Retinal pigment epithelial cell (primary cell): ENCODE measurements around the gene PLEKHA4.

Experiments
- DNase-seq: peaks from one replicate; pipeline ENCODE4 v3.0.0-alpha.2; 2010; ENCODE audit warnings: low read depth
- H3K4me3 ChIP-seq: 2 replicates; pipeline ENCODE4 v1.5.1; 2011; ENCODE audit warnings: mild to moderate bottlenecking, low read length, control low read depth, moderate library complexity
- TF ChIP-seq, protein P1 (sequence below): conservative IDR thresholded peaks from 2 replicates; pipeline ENCODE4 v1.5.1; 2011; ENCODE audit warnings: low read depth, low read length, control low read depth, inconsistent platforms

Gene PLEKHA4

DNA sequence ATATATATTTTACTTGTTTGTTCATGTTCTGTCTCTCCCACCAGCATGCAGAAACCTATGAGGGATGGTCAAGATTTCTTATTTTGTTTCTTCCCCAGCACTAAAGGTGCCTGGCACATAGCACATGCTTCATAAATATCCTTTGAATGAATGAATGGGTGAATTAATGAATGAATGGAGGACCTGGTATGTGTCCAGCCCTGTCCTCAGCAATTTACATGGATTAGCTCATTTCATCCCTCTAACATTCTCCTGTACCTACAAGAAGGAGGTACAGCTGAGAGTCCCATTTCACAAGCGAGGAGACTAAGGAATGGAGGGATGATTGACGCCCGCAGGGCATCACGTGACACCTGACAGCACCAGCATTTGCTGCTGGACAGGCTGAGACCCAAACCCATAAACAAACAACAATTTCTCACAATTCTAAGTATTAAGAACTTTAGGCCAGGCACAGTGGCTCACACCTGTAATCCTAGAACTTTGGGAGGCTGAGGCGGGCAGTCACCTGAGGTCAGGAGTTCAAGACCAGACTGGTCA lies 50.8 kb downstream of the PLEKHA4 start:
- no peak overlapping the region for H3K4me3 ChIP-seq
- TF ChIP-seq, protein P1, sequence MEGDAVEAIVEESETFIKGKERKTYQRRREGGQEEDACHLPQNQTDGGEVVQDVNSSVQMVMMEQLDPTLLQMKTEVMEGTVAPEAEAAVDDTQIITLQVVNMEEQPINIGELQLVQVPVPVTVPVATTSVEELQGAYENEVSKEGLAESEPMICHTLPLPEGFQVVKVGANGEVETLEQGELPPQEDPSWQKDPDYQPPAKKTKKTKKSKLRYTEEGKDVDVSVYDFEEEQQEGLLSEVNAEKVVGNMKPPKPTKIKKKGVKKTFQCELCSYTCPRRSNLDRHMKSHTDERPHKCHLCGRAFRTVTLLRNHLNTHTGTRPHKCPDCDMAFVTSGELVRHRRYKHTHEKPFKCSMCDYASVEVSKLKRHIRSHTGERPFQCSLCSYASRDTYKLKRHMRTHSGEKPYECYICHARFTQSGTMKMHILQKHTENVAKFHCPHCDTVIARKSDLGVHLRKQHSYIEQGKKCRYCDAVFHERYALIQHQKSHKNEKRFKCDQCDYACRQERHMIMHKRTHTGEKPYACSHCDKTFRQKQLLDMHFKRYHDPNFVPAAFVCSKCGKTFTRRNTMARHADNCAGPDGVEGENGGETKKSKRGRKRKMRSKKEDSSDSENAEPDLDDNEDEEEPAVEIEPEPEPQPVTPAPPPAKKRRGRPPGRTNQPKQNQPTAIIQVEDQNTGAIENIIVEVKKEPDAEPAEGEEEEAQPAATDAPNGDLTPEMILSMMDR, result no peak
- no peak for DNase-seq

DNA sequence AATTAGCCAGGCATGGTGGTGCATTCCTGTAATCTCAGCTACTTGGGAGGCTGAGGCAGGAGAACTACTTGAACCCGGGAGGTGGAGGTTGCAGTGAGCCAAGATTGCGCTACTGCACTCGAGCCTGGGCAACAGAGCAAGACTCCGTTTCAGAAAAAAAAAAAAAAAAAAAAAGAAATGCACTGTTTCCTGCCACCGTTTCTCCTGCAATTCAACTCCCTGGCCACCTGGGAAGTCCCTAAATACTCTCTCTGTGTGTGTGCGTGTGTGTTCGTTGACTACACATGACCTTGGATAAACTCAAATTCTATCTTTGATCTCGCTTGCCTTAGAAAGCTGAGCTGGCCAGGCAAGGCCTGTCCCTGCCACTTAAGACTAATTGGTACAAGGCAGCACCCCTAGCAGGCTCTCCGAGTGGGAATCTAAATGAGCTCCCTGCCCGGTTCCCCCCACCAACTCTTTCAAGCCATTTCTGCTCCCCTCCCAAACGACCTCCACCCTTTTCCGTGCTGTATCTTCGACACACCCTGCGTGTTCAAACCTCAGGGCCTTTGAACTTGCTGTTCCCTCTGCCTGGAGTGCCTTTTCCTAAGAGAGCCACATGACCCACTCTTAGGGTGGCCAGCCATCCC lies 52.4 kb downstream of the PLEKHA4 start:
- no peak overlapping the region for H3K4me3 ChIP-seq
- TF ChIP-seq, protein P1, result no peak
- DNase-seq, result no peak

DNA sequence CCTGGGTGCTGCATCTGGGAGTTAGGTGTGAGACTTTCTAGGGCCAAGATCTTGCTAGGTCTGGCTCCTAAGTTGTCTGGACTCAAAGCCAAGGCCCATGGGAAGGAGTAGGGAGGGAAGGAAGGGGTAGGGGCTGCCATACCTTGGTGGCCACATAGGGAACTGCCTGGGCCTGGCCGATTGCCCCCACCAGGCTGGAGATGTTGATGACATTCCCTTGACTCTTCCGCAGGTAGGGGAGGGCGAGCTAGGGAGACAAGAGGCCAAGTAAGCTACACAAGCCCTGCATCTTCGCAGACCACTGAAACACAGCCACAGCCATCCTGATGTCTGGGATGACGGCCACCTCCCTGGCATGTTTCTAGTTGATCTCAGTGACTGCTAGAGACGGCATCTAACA lies 53.5 kb downstream of the PLEKHA4 start:
- no peak overlapping the region for H3K4me3 ChIP-seq
- DNase-seq, result no peak
- TF ChIP-seq, protein P1, result no peak

DNA sequence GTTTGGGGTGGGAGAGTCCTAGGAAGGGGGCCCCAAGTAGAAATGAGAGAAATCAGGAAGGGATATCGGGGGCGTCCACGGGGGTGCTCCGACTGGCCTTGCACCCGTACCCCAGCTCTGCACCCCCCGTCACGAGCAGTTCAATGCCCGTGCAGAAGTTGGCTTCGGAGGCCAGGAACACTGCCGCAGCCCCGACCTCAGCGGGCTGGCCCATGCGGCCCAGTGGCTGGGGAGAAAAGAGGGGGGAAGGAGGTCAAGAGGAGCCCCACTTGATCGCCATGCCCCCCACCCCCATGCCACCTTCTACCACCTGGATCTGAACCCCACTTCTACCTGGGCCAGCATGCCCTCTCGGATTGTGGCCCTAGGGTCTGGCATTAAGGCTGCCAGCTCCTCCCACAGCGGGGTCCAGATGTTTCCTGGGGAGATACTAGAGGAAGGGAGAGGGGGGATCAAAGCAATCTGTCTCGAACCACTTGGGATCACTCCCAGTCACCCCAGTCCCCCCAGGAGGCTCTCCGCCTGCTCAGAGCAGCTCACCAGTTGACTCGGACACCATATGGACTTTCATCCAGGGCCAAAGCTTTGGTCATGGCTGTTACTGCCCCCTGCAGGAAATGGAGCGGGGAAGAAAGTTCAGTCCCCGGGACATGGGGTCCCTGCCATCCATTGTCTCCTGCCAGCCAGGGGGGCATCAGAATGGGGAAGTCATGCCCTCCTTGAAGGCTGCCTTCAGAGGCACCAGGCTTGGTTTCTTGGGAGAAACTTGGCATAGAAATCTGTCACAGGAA lies 55.1 kb downstream of the PLEKHA4 start:
- TF ChIP-seq, protein P1, result peak; percentile 34
- DNase-seq, result no peak
- no peak overlapping the region for H3K4me3 ChIP-seq

DNA sequence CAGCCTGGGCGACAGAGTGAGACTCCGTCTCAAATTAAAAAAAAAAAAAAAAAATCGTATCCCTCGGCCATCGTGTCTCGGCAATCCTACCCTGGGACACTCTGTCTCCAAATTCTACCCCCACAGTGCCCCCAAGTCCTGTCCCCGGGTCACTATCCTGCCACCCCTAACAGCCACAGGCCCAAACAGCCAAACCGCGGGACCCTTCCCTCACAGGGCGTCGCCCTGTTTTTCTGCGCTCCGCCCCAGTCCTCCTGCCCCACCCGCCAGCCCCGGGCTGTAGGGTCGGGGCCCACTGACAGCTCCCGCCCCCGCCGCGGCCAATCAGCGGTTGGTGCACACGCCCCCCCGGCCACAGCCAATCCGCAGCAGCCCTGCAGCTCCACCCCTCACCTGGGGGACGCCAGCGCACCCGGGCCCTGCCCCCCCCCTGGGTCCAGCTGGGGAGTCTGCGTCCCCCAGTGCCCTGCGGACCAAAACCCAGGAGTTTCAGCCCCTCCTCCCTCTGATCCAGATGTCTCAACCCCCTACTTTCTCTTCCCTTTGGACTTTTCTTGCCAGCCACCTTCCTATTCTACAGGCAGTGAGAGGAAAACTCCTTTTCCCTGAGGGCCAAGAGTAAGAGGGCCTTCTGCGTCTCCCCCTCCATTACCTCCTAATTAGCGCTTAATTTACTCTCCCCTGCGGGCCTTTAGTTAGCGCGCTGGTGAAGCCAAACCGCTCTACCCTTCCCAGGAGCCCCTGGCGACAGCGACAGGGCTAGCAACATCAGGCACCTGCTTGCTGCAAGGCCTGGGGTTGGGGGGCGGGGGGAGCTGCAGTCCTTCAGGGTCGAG lies 56.1 kb downstream of the PLEKHA4 start:
- H3K4me3 ChIP-seq, result peak overlapping the region; percentile 32
- no peak for DNase-seq

DNA sequence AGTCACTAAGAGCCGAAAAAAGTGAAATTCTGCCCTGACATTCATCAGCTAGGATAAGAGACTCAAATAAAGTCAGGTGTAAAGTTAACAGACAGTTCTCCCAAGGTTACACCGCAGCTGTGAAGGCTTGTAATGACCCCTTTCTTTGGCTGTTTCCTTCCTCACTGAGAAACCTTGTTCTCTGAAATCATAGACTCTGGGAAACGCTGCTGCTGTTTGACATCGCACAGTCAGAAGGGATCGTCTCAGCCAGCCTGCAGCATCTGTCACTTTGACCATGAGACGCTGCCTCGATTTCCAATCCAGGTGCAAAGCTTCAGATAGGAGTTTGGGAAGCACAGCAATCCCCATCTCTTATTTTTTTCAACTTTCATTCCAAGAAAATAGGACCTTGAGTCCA lies 58.3 kb downstream of the PLEKHA4 start:
- peak overlapping the region; percentile 62 for H3K4me3 ChIP-seq
- TF ChIP-seq, protein P1, result no peak
- no peak for DNase-seq

More for the DNA sequence above, 56.1 kb downstream of the PLEKHA4 start:
- TF ChIP-seq, protein P1, result no peak
